HG02938 (cell line): ENCODE data around the gene CDH22.

Source experiments
- ATAC-seq: cut with Tn5 transposase; IDR thresholded peaks from one replicate; pipeline ENCODE4 v1.9.1; 2021; ENCODE audit warnings: mild to moderate bottlenecking, moderate library complexity; ENCODE audit not compliant: unreplicated experiment

The CDH22 gene

GRCh38 chr20:46270977-46271744 is 37.1 kb downstream of the CDH22 start:
- no peak for ATAC-seq

- no peak for ATAC-seq
Observed at GRCh38 chr20:46269372-46269771, 38.9 kb downstream of the CDH22 start.

- ATAC-seq = no peak
Observed at GRCh38 chr20:46268662-46269061, 39.6 kb downstream of the CDH22 start.

- no peak for ATAC-seq
Observed at GRCh38 chr20:46268131-46268614, 40.1 kb downstream of the CDH22 start.

- no peak for ATAC-seq
Observed at GRCh38 chr20:46267108-46268105, 40.9 kb downstream of the CDH22 start.

GRCh38 chr20:46265539-46265938 is 42.8 kb downstream of the CDH22 start:
- no peak for ATAC-seq

- no peak for ATAC-seq
Observed at GRCh38 chr20:46264391-46265266, 43.7 kb downstream of the CDH22 start.

GRCh38 chr20:46261456-46262253 is 46.6 kb downstream of the CDH22 start:
- no peak for ATAC-seq

- ATAC-seq = no peak
Observed at GRCh38 chr20:46260936-46261454, 47.3 kb downstream of the CDH22 start.

- no peak for ATAC-seq
Observed at GRCh38 chr20:46260480-46260879, 47.8 kb downstream of the CDH22 start.

- no peak for ATAC-seq
Observed at GRCh38 chr20:46259260-46259859, 48.9 kb downstream of the CDH22 start.

- ATAC-seq = no peak
Observed at GRCh38 chr20:46257887-46258286, 50.4 kb downstream of the CDH22 start.

- no peak for ATAC-seq
Observed at GRCh38 chr20:46256293-46256692, 52.0 kb downstream of the CDH22 start.

- ATAC-seq = no peak
Observed at GRCh38 chr20:46255440-46256104, 52.7 kb downstream of the CDH22 start.

GRCh38 chr20:46253391-46253790 is 54.9 kb downstream of the CDH22 start:
- ATAC-seq = no peak

- no peak for ATAC-seq
Observed at GRCh38 chr20:46252352-46253091, 55.8 kb downstream of the CDH22 start.

GRCh38 chr20:46251211-46251673 is 57.1 kb downstream of the CDH22 start:
- no peak for ATAC-seq

- no peak for ATAC-seq
Observed at GRCh38 chr20:46250772-46251171, 57.5 kb downstream of the CDH22 start.
